Right atrium auricular region (tissue), 2 donors: ENCODE data around the gene KMT2C. TPM values are rescaled to one million over a fixed set of nuclear protein-coding genes. Genes with fewer than 3 reads are reported as not detected.

ENCODE experiments used
- DNase-seq: peaks from one replicate; pipeline ENCODE4 v3.0.0-alpha.2; 2019; ENCODE audit warnings: low spot score
- H3K27ac ChIP-seq, 2 donors: fragments of 200-600 bp; sonication (generic); 1 replicate in 1 of 2; 2 replicates in 1 of 2; pipeline ENCODE4 v1.5.1; 2016 to 2019
- H3K27me3 ChIP-seq, 2 donors: fragments of 200-600 bp; sonication (generic); one replicate each; pipeline versions ENCODE4 v1.5.1 to v1.6.0; 2017 to 2019
- H3K36me3 ChIP-seq: fragments of 200-600 bp; sonication (generic); one replicate; pipeline ENCODE4 v1.5.1; 2016
- H3K4me1 ChIP-seq, 2 donors: fragments of 200-600 bp; sonication (generic); one replicate each; pipeline versions ENCODE4 v1.5.1 to v1.6.0; 2017 to 2019
- H3K4me3 ChIP-seq, 2 donors: fragments of 200-600 bp; sonication (generic); 1 replicate in 1 of 2; 2 replicates in 1 of 2; pipeline ENCODE4 v1.5.1; 2017 to 2019; ENCODE audit warnings: mild to moderate bottlenecking in 1 of 2, moderate library complexity in 1 of 2
- H3K9me3 ChIP-seq, 2 donors: fragments of 200-600 bp; sonication (generic); one replicate each; pipeline ENCODE4 v1.5.1; 2019
- total RNA-seq, 2 donors: library from RNA; depleted of rRNA; stranded (reverse); fragments of >200 nt; gene quantifications; one replicate each; pipeline ENCODE4 v1.1.0, GENCODE V29; 2016
- TF ChIP-seq, protein P1 (sequence below), 2 donors: fragments of 200-600 bp; sonication (generic); IDR thresholded peaks; one replicate each; pipeline ENCODE4 v1.5.1; 2019; ENCODE audit warnings: antibody characterized with exemption in 2 of 2

KMT2C gene
- total RNA-seq, 2 donors from 2014 or later, result 36.5 to 37.3 TPM

DNA sequence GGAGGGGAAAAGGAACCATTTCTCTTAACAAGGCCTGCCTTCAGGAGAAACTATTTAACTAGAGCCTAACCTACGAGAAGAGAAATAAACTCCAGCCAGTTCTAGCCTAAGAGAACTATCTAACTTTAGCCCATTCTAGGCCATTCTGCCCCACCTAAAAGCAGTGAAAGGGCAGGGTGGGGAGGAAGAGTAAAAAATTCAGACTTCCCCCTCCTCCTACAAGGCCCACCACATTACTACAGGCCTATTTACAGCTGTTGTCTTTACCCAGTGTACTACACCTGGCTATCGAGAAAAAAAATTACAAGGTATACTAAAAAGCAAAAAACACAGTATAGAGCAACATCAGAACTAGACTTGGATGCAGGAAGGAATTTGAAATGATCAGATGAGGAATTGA, 93.0 kb downstream of the KMT2C start:
- Histone ChIP-seq H3K4me1 (peaks cover 0 to 22% of the 10 kb centered on the region in 2 donors), H3K27me3 (no peaks in the 10 kb centered on the region), H3K27ac (no peak overlapping the region), H3K9me3 (peaks cover 0 to 7% of the 10 kb centered on the region in 2 donors), H3K4me3 (no peak overlapping the region), H3K36me3 (no peaks in the 10 kb centered on the region)
- TF ChIP-seq, protein P1, sequence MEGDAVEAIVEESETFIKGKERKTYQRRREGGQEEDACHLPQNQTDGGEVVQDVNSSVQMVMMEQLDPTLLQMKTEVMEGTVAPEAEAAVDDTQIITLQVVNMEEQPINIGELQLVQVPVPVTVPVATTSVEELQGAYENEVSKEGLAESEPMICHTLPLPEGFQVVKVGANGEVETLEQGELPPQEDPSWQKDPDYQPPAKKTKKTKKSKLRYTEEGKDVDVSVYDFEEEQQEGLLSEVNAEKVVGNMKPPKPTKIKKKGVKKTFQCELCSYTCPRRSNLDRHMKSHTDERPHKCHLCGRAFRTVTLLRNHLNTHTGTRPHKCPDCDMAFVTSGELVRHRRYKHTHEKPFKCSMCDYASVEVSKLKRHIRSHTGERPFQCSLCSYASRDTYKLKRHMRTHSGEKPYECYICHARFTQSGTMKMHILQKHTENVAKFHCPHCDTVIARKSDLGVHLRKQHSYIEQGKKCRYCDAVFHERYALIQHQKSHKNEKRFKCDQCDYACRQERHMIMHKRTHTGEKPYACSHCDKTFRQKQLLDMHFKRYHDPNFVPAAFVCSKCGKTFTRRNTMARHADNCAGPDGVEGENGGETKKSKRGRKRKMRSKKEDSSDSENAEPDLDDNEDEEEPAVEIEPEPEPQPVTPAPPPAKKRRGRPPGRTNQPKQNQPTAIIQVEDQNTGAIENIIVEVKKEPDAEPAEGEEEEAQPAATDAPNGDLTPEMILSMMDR (IDR thresholded peaks at IDR 0.05), result no peak
- DNase-seq, result no peak

DNA sequence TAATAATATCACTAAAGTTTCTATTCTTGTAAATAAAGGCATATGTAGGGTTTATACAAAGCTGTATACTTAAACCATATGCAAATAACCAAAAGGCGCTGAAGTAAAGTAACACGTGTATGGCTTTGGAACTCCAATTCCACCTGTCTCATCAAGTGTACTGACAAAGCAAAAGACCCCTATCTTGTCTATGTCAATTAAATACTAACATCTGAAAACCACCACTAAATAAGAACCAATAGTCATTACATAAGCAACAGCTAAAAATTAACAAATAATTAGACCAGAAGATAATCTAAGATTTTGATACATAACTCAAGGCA, 93.9 kb downstream of the KMT2C start:
- peaks cover 0 to 28% of the 10 kb centered on the region in 2 donors for H3K4me1 ChIP-seq

DNA sequence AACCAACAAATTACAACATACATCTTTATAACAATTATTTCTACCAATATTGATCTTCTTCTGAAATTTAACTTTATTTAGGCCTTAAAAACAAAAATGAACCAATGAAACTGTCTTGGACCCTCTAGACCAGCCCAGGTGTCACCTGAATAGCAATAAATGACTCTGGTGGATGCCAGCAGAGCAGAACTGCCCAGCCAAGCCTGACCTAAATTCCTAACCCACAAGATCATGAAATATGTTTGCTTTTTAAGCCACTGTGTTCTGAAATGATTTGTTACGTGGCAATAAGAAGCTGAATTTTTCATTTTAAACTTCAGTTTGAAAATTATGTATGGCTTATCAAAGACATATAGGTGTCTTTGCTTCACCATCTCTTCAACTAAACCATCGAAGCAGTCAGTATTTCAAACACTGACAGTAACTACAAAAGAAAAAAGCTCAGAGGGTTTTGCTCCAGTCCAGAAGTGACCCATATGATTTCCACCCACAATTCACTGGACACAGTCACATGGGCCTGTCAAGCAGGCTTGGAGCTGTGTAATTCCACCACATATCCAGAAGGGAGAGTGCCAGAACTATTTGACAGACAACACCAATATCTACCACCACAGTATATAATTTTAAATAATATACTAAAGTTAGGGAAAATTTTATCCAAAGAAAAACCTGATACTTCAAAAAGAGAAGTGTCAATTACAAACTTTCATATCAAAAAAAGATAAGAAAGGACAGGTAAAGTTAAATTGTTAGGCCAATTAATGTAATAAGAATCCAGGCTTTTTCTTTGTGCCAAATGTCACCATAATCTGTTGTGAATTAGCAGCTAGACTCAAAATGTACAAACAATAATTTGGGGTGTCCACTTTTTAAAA, 94.5 kb downstream of the KMT2C start:
- Histone ChIP-seq H3K9me3 (no peaks in the 10 kb centered on the region), H3K36me3 (no peaks in the 10 kb centered on the region), H3K27me3 (no peaks in the 10 kb centered on the region), H3K27ac (no peak overlapping the region), H3K4me1 (peaks cover 0 to 33% of the 10 kb centered on the region in 2 donors), H3K4me3 (no peak overlapping the region)
- TF ChIP-seq, protein P1 (IDR thresholded peaks at IDR 0.05), result peak; percentile 28 to 70
- DNase-seq, result no peak

More for the DNA sequence above, 93.9 kb downstream of the KMT2C start:
- no peaks in the 10 kb centered on the region for H3K36me3 ChIP-seq
- no peak for DNase-seq
- no peak overlapping the region for H3K27ac ChIP-seq
- no peaks in the 10 kb centered on the region for H3K27me3 ChIP-seq
- TF ChIP-seq, protein P1 (IDR thresholded peaks at IDR 0.05), result no peak
- H3K9me3 ChIP-seq, result no peaks in the 10 kb centered on the region
- no peak overlapping the region for H3K4me3 ChIP-seq

DNA sequence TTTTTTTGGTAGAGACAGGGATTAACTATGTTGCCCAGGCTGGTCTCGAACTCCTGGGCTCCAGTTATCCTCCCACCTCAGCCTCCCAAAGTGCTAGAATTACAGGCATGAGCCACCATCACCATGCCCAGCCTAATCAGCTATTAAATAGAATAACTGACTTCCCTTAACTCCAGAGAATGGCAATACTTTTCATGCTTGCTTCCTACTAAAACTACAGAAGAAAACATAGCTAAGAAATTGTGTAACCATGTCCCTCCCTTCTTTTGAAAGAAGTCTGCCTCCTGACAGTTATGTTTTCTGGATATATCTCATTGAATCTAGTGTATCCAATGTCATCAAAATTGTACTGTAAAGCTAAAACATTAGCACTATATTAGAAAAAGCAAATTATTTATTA, 95.6 kb downstream of the KMT2C start:
- no peaks in the 10 kb centered on the region for H3K27me3 ChIP-seq
- TF ChIP-seq, protein P1 (IDR thresholded peaks at IDR 0.05), result no peak
- no peak overlapping the region for H3K4me3 ChIP-seq
- DNase-seq, result no peak
- no peaks in the 10 kb centered on the region for H3K36me3 ChIP-seq
- H3K27ac ChIP-seq, result no peak overlapping the region
- no peaks in the 10 kb centered on the region for H3K9me3 ChIP-seq
- H3K4me1 ChIP-seq, result peaks cover 0 to 41% of the 10 kb centered on the region in 2 donors

DNA sequence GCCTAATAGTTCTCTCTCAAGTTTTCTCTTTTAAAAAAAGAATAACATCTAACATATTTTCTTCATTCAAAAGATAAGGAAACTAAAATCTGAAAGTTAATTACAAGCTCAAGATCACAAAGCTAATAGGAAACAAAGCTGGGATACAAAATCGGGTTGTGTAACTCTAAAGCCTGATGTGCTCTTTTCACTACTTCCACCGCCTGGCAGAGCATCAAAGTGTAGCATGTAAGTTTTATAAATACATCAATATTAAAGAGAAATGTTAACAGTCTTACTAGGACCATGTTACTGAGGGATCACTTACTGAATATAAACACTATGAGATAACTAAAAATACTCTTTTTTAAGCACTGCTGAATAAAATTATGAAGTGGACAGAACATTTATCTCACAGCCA, 97.2 kb downstream of the KMT2C start:
- TF ChIP-seq, protein P1 (IDR thresholded peaks at IDR 0.05), result no peak
- no peaks in the 10 kb centered on the region for H3K9me3 ChIP-seq
- no peak for DNase-seq
- no peaks in the 10 kb centered on the region for H3K36me3 ChIP-seq
- peaks cover 0 to 46% of the 10 kb centered on the region in 2 donors for H3K4me1 ChIP-seq
- H3K27me3 ChIP-seq, result no peaks in the 10 kb centered on the region
- H3K27ac ChIP-seq, result no peak overlapping the region
- H3K4me3 ChIP-seq, result no peak overlapping the region
